Measurements from ENCODE around the gene ASIC2.

ASIC2 gene

DNA sequence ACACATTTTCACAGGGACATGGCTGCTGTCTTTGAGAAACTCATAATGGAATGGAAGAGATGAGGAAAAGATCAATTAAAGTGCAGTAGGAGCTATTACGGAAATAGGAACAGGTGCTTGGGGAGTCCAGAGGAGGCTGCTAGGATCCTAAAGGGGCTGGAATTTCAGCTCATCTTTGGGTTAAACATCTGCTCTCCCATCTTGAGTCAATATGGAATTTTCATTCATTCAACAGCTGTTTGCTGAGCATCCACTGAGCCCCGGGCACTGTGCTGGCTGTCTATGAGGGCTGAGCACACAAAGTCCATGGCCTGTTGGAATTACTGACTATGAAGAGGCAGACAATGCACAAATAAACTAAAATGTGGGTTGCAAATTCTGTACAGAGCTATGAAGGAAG, 47.9 kb downstream of the ASIC2 start:
- DNase-seq: no peak

DNA sequence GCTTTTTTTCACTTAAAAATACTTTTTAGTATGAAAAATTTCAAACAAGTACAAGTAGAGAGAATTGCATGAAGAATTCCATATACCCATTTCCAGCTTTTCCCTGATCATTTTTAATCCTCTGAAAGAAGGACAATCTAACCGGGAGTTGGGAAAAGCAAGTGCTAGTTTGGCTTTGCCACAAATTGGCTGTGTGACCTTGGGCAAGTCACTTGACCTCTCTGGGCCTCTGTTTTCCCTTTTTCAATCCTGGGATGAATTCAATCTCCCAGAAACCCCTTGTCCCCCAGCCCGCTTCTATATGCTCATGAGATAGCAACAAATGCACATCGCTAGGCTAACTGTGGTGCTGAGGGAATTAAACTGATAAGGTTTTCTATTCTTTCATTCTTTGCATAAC, 49.4 kb downstream of the ASIC2 start:
- DNase-seq: no peak

DNA sequence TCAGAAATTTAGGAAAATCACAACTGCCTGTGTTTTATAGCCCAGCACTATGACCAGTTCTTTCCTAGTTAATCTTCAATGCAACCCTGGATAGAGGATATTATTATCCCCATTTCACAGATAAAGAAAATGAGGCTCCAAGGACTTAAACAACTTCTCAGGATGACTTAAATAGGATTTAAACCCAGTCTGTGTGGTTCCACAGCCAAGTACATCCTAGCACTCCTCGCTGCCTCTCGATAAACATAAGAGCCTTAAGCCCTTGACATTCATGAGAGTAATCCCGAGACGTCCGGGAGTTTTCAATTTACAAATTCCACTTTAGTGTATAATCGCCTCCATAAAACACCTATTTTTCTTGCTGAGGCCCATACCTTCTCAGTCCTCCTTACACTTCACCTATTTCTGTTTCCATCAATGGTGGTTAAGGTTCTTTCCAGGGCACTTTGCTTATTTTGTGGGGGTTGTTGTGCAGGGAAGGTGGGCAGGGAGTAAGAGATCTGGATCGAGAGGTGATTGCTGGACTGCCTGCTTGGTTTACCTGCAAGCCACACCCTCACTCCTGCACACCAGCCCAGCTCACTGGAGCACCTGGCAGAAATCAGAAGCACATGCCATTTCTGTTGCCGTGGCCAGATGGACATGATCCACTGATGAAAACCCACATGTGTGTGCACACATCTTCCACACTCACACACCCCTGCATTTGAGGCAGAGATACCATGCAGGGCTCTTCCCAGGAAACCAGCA, 50.5 kb downstream of the ASIC2 start:
- DNase-seq: no peak

DNA sequence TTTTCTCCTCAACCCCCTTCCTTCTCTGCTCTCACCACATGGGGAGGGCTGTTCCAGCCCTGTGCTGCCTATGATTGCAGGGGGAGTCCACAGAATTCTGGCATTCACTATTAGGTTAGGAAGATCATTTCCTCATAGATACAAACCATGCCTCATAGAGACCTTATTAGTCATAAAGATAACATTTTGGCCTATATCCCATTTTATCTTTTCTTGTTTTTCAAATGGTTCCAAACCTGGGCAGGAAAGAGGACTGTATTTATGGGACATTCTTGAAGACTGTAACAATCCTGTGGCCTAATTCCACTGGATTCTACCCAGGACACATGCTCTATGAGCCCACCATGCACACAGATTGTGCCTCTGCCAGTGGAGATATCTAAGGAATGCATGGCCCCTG, 51.7 kb downstream of the ASIC2 start:
- DNase-seq: no peak

DNA sequence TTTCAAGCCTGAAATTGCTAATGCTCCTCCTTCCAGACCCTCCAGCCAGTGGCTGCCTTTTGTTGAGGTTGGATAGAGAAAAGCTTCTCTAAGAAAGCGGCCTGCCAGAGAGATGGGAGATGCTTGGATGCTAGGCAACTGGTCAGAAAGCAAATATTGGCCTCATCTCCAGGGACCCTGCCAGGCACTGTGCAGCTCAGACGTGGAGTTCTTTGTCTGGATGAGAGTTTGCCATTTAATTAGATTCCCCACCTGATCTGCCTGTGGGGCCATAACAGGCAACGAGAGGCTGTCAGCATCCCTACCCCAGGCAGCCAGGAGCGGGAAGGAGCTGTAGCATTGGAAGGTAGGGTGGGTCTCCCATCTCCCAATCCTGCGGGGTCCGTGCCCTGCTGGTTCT, 52.7 kb downstream of the ASIC2 start:
- no peak for DNase-seq

DNA sequence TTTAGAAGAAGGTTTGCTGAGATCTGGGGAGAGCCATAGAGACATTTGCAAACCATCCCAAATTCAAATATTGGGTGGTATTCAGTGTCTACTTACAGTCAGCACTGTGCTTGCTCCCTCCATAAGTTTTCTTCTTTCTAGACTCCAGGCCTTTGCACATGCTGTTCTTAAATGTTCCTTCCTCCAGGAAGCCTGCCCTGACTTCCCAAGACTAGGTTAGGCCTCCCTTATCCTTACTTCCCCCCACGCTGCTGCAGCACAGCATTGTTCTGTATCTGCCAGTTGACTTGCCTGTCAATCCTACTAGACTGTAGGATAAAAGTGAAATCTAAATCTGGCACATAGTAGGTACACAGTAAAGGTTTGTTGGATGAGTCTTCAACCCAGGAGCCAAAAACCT, 53.4 kb downstream of the ASIC2 start:
- DNase-seq: no peak

DNA sequence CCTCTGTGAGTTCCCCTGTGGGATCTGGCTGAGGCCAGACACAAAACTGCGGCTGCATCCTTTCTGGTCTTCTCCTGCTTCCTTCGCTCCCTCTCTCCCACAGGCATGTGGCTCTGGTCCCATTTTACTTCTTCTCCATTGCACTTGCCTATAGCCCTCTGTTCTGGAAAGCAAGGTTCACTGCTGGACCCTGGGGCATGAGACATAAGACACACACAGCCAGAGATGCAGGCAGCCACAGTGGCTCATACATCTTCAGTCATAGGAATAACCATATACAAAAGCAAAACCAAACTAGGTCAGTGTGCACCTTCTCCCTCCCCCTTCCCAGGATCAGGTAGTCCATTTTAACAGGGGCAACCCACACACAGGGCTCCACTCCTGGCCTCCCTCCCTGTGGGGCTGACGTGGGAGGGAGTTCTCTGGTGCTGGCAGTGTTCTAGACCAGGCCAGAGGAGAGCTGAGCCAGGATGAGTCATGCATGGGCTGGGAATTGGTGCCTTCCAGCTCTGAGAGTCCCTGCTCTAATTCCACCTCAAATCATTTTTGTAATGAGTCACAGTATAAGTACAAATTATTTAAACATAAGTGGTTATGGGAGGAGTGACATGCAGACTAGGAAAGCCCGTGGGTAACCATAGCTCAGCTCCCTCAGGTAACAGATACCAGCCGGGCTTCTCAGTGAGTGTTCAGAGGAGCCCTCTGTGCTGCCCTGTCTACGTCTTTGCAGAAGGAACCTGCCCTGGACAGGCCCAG, 58.0 kb downstream of the ASIC2 start:
- DNase-seq: peak in 29 of 56 donors; percentile 2 to 57 (median 15)

DNA sequence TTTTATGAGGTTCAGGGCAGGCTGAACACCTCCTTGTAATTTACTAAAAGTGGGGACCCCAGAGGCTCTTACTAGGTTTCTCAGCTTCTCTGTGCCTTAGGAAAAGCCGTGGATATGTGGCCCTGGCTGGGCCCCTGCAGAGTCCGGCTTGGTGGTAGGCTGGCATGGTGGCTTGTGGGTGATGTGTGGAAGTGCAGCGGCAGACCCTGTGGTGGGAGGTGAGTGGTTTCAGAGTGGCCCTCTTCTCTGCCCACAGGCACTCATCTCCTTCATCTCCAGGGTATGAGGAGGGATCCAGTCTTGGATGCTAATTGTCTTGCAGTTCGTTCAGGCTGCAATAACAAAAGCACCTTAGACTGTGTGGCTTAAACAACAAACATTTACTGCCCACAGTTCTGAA, 58.9 kb downstream of the ASIC2 start:
- no peak for DNase-seq

DNA sequence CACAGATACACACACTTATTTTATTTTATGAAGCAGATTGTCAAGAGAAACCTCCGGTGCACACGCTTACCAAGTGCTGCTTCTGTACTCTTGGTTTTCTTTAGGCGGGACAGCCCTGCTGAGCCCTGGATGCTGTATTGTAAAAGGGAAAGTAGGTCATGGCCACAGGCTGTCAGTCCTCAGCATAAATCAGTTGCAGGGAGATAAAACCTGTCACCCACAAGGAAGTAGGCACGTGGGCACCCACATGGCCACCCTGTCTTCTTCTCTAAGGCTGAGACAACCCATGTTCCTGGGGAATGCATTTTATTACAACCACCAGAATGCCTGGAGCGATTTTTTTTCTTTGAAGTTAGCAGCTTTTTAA, 59.3 kb downstream of the ASIC2 start:
- peak in 4 of 56 donors; percentile 2 to 6 (median 4) for DNase-seq

DNA sequence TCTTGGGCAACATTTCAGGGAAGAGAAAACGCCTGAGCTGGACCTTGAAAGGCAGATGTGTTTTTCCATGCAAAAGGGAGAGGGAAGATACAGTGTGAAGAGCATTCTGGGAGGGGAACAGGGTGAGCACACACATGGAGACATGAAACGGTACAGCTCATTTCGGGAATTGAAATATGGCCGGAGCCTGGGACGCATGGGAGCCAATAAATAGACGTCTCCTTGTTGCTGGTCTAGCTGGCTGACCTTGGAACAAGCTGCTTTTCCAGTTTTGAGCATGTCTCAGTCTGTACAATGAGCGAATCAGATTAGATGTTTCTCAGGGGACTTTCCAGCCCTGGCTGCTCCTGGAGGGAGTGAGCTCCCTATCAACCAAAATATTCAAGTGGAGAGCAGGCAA, 63.6 kb downstream of the ASIC2 start:
- DNase-seq: no peak

DNA sequence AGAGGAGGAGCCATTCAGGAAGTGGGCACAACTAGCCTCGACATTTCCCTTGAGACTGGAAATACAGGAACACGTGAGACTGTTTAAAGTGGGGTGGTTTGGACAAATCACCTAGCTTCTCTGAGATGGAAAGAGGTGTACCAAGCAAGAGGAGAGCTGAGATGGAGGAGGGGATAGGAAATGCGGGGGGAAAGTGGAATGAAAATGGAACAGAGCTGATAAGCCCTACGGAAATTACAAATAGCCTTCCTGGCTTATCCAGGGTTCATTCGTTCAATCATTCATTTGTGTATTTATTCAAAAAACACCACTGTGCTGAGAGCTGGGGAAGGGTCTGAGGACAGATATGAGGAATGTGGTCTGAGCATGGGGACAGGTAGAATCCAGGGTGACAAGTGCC, 64.1 kb downstream of the ASIC2 start:
- DNase-seq: no peak

DNA sequence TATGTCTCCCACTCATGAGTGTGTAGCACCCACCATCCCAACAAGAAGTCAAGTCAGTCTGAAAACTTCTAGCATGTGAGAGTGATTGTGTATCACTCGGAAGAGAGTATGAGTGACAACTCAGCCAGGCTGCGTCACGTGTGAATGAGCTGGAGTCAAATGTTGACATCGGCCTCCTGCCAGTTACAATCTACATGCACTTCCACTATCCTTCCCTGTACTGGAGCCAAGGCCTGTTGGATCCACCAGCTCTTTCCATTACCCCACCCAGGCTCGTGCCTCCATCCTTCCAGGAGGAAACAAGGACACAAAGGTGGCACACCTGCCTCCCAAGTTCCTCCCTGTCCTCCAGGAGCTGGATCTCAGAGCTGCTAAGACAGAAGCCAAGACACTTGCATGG, 64.5 kb downstream of the ASIC2 start:
- no peak for DNase-seq

DNA sequence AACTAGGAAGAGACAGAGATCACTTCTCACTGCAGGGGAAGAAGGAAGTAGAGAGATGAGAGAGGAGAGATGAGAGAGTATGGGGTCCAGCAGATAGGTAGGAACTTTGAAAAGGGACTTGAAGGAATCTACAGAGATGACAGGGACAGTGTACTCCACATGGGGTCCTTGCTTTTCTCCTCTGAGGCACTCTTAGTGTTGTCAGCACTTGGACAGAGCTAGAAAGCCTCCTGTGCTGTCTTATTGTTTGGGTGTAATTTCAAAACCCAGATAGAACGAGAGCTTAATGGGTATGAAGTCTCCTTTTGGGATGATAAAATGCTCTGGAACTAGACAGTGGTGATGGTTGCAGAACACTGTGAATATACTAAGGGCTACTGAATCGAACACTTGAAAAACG, 65.2 kb downstream of the ASIC2 start:
- DNase-seq: no peak

DNA sequence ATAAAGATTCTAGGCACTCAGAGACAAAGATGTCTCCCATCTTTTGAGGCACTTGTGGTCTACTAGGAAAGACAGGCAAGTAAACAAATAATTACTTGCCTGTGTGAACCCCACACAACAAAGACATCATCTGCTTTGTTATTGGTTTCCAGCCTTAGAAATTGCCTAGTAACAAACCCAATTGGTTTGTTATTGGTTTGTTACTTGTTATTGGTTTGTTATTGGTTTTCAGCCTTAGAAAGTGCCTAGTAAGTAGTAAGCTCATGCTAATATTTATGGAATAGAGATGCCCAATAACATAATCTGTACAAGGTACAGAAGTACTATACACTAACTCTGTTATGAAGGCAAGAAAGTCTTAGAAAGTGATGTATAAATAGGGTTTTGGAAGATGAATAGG, 67.1 kb downstream of the ASIC2 start:
- no peak for DNase-seq

DNA sequence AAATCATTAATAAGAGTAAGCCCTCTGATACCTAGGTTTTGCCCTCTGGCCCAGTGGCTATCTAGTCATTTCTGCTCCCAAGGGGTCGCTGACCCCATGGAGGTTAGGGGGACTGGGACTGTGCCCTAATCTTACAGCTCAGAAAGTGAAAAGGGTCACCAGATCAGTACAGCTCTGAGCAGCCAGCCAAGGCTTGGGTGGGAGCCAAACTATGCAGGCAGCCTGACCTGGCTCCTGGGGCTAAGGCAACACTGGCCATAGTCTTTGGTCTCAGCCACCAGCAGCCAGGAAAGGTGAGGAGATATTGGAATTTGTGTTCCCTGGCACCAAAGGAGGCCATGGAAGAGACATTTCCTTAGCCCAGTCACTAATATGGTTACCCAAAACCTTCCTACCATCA, 67.6 kb downstream of the ASIC2 start:
- no peak for DNase-seq

DNA sequence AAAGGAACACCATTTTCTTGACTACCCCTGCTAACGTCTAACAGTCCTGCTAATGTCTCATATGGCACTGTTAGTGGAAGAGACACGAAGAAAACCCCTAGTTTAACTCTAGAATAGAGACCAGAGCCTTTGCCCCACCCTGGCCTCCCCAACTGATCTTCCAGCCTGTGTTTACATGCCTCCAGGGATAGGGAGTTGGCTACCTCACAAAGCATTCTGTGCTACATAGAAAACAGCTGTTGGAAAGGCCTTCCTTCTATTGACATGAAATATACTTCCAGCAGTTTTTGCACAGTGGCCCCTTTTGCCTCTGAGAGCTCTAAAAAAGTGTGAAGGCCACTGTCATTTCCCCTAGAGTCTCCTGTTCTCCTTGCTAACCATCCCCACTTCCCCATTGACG, 73.1 kb downstream of the ASIC2 start:
- DNase-seq: no peak

DNA sequence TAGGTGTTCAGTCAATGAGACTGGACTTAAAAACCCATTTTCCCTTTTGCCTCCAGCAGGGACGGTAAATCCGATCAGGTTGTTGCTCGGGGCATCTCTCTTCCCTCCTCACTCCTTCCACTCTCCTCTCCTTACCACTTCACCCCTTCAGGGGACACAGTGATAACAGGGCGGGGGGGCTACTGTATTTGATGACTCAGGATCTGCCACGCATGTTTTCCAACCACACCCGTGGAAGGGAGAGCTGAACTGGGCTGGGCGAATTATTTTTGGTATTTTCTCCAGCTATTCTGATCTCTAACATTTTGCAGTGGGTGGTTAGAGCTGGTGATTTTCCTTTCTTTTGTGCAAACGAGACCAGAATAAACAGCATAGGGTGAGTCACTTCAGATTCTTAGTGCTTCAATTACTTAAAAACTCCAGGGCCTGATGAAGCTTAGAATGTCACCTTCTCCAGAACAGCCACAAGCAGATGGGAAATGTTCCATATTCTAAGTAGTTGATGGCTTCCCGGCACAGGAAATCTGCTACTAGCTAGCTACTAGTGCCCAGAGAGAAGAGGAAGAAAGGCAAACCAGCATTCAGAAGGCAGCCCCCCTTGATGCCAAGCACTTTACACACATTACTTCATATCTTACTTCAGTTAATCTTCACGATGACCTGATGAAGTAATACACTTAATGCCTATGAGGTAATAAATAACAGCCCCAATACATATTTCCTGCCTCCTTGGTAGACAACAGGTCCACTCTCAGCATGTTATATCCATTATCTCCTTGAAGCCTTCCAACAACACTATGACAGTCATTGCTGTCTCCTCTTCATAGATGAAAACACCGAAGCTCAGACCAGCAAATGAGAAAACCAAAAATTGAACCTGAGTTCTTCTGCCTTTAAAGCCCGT, 74.1 kb downstream of the ASIC2 start:
- DNase-seq: peak in 6 of 56 donors; percentile 12 to 31 (median 25)

DNA sequence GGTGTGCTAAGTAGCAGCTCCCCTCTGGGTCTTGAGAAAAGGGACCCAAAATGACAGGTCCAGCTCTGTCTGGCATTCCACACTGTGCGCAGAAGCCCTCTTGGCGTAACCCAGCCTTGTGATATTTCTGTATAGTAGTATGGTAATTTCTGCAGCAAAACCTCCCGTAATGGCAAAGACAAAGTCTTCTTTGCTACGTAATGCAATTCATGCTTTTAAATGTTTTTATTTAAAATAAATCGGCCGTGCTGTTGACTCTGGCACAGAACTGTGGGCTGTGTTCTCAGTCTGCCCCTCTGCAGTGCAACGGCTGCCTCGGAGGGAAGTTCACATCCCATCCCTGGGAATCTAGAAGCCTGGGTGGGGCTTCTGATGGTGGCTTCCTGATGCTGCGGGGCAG, 75.2 kb downstream of the ASIC2 start:
- DNase-seq: no peak

DNA sequence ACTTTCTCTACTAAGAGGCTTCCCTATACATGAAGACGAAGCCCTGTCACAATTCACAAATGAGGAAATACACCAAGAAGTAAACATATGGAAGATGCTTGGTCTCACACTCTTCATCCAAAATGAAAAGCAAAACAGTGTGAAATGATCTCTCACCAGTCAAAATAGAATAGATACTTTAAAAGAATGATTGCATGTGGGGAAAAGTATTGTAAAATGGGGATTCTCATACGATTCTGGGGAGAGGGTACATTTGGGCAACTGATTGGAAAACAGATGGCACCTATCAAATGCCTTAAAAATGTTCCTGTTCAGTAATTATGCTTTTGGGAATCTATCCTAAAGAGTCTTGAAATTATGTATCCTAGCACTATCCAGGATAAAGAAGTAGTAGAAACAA, 78.1 kb downstream of the ASIC2 start:
- DNase-seq: no peak

DNA sequence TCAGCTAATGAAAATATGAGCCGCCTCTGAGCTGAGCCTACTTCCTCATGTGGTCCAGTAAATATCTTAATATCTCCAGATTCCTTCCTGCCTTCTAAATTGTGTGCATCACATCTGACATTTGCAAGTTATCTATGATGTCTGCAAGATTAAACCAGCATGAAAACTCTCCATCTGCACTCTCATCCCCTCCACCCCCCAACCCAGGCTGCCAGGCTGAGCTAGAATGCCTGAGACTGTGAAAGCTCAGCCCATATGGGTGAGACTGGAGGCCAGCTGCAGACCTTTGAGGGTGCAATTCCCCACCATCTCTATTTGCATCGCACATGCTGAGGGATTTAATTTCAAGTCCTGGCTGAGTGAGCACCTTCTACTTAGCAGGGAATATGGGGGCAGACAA, 82.8 kb downstream of the ASIC2 start:
- DNase-seq: no peak

DNA sequence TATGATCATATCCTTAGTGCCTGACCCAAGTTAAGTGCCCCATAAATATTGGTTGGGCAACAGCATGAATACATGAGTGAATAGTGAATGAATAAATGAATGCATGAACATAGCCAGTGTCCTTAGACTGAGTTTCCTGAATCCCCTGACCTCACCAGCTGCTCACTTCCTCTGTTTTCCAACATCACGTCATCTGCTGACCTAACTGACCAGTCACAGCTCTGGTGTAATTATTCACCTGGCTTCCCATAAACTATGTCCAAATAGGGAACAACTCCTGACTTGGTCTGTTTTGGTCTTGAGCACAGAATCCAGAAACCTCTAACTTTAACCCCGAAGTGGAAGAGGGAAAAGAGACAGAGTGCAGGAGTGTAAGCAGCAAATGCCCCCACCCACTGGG, 83.4 kb downstream of the ASIC2 start:
- no peak for DNase-seq

DNA sequence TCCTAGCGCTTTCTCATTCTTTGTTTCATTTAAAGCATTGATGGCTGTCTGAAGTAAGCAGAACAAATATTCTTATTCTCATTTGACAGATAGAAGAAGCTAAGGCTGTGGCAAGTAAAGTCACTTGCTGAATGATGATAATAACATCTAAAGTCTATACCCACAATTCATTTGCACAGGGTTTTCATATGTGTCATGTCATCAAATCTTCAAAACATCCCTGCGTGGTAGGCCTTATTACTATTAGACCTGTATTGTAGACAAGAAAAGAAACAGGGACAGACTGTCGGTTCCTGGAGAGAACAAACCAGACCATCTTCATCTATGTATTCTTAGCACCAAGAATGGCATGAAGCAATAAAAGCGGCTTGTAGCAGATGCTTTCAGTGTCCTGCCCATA, 85.9 kb downstream of the ASIC2 start:
- DNase-seq: no peak

All from amygdala (tissue), 56 donors.